ENCODE results near the gene FBXW12.

The FBXW12 gene

GRCh38 chr3:48436855-48437254, 64.8 kb downstream of the FBXW12 start:
- Histone ChIP-seq H3K27ac (ENCODE audit: low read length) (no peak overlapping the region), H3K4me1 (ENCODE audit: control insufficient read depth, insufficient read depth, low read length) (peaks cover 3% of the 10 kb centered on the region; the same call in 1 of the 2 replicates), H3K36me3 (ENCODE audit: control insufficient read depth, insufficient read depth, low read length) (peaks cover 13% of the 10 kb centered on the region; the same call in 1 of the 2 replicates), H3K9me3 (ENCODE audit: control insufficient read depth, insufficient read depth, low read length) (no peaks in the 10 kb centered on the region), H3K4me3 (ENCODE audit: low read length) (no peak overlapping the region), H3K27me3 (ENCODE audit: control insufficient read depth, insufficient read depth, low read length) (no peaks in the 10 kb centered on the region)
- no peak for DNase-seq (ENCODE audit: low read depth, low spot score)
- no CpG with 5 or more reads among the region's 7 CpGs for WGBS (ENCODE audit: insufficient coverage, insufficient read length)

GRCh38 chr3:48437812-48438211, 65.8 kb downstream of the FBXW12 start:
- WGBS (ENCODE audit: insufficient coverage, insufficient read length): no CpG with 5 or more reads among the region's 4 CpGs
- H3K27me3 ChIP-seq (ENCODE audit: control insufficient read depth, insufficient read depth, low read length): no peaks in the 10 kb centered on the region
- H3K9me3 ChIP-seq (ENCODE audit: control insufficient read depth, insufficient read depth, low read length): no peaks in the 10 kb centered on the region
- no peak for DNase-seq (ENCODE audit: low read depth, low spot score)
- no peak overlapping the region for H3K4me3 ChIP-seq (ENCODE audit: low read length)
- peaks cover 3% of the 10 kb centered on the region; the same call in 1 of the 2 replicates for H3K4me1 ChIP-seq (ENCODE audit: control insufficient read depth, insufficient read depth, low read length)
- H3K27ac ChIP-seq (ENCODE audit: low read length): no peak overlapping the region
- H3K36me3 ChIP-seq (ENCODE audit: control insufficient read depth, insufficient read depth, low read length): peaks cover 7% of the 10 kb centered on the region; the same call in 1 of the 2 replicates

GRCh38 chr3:48439820-48440589, 68.0 kb downstream of the FBXW12 start, which contains the start of the genes CCDC51 and TMA7:
Gene CCDC51, minus strand, starts transcription at chr3:48440119. Its CDS starts 4,991 bp downstream, at chr3:48435128.
Gene TMA7, plus strand, starts transcription at chr3:48440257. Its CDS starts 40 bp downstream, at chr3:48440297.
- H3K36me3 ChIP-seq (ENCODE audit: control insufficient read depth, insufficient read depth, low read length): peaks cover 2% of the 10 kb centered on the region; the same call in 1 of the 2 replicates
- H3K27ac ChIP-seq (ENCODE audit: low read length): no peak within 1 kb of the TSS
- H3K4me3 ChIP-seq (ENCODE audit: low read length): peak within 1 kb of the TSS; percentile 45
- no peaks in the 10 kb centered on the region for H3K9me3 ChIP-seq (ENCODE audit: control insufficient read depth, insufficient read depth, low read length)
- H3K27me3 ChIP-seq (ENCODE audit: control insufficient read depth, insufficient read depth, low read length): no peaks in the 10 kb centered on the region
- H3K4me1 ChIP-seq (ENCODE audit: control insufficient read depth, insufficient read depth, low read length): no peaks in the 10 kb centered on the region
- peak; percentile 93 for DNase-seq (ENCODE audit: low read depth, low spot score)
- WGBS (ENCODE audit: insufficient coverage, insufficient read length): no CpG with 5 or more reads among the region's 54 CpGs

GRCh38 chr3:48440590-48440958, 68.6 kb downstream of the FBXW12 start:
- DNase-seq (ENCODE audit: low read depth, low spot score): no peak
- H3K9me3 ChIP-seq (ENCODE audit: control insufficient read depth, insufficient read depth, low read length): no peaks in the 10 kb centered on the region
- no peak overlapping the region for H3K27ac ChIP-seq (ENCODE audit: low read length)
- peaks cover 2% of the 10 kb centered on the region; the same call in 1 of the 2 replicates for H3K36me3 ChIP-seq (ENCODE audit: control insufficient read depth, insufficient read depth, low read length)
- no peaks in the 10 kb centered on the region for H3K27me3 ChIP-seq (ENCODE audit: control insufficient read depth, insufficient read depth, low read length)
- WGBS (ENCODE audit: insufficient coverage, insufficient read length): no CpG with 5 or more reads among the region's 21 CpGs
- no peaks in the 10 kb centered on the region for H3K4me1 ChIP-seq (ENCODE audit: control insufficient read depth, insufficient read depth, low read length)
- peak overlapping the region; percentile 45 for H3K4me3 ChIP-seq (ENCODE audit: low read length)

GRCh38 chr3:48441940-48442339, 69.9 kb downstream of the FBXW12 start:
- DNase-seq (ENCODE audit: low read depth, low spot score): no peak
- H3K27ac ChIP-seq (ENCODE audit: low read length): no peak overlapping the region
- no peak overlapping the region for H3K4me3 ChIP-seq (ENCODE audit: low read length)
- WGBS (ENCODE audit: insufficient coverage, insufficient read length): no CpG with 5 or more reads among the region's 6 CpGs
- H3K27me3 ChIP-seq (ENCODE audit: control insufficient read depth, insufficient read depth, low read length): no peaks in the 10 kb centered on the region
- peaks cover 2% of the 10 kb centered on the region; the same call in 1 of the 2 replicates for H3K36me3 ChIP-seq (ENCODE audit: control insufficient read depth, insufficient read depth, low read length)
- no peaks in the 10 kb centered on the region for H3K4me1 ChIP-seq (ENCODE audit: control insufficient read depth, insufficient read depth, low read length)
- no peaks in the 10 kb centered on the region for H3K9me3 ChIP-seq (ENCODE audit: control insufficient read depth, insufficient read depth, low read length)
